Measurements from ENCODE around the gene NAV3.

DNA sequence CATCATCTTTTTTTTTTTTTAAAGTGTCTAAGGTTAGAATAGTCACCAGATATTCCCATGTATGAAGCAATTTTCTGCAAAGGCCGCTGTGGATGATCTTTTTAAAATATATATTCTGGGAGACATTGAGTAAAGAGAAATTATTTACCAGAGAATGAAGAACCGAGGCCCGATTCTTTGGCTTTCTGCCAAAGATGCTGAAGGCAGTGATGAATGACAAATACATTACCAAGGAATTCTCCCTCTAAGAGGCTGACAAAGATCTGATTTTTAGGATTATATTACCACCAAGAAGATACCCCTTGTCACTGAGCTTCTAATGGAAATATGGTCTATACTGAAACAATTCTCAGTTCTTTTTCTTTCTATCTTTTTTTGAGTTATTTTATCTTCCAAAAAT is 336.8 kb downstream of the NAV3 start:
- TF ChIP-seq, protein P1, sequence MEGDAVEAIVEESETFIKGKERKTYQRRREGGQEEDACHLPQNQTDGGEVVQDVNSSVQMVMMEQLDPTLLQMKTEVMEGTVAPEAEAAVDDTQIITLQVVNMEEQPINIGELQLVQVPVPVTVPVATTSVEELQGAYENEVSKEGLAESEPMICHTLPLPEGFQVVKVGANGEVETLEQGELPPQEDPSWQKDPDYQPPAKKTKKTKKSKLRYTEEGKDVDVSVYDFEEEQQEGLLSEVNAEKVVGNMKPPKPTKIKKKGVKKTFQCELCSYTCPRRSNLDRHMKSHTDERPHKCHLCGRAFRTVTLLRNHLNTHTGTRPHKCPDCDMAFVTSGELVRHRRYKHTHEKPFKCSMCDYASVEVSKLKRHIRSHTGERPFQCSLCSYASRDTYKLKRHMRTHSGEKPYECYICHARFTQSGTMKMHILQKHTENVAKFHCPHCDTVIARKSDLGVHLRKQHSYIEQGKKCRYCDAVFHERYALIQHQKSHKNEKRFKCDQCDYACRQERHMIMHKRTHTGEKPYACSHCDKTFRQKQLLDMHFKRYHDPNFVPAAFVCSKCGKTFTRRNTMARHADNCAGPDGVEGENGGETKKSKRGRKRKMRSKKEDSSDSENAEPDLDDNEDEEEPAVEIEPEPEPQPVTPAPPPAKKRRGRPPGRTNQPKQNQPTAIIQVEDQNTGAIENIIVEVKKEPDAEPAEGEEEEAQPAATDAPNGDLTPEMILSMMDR (IDR thresholded peaks at IDR 0.05): no peak
- TF ChIP-seq POLR2A (IDR thresholded peaks at IDR 0.05): no peak

Measured in body of pancreas (tissue), 4 donors.